H9 (cell line): ENCODE results near the gene HAUS2. TPM values are rescaled to one million over a fixed set of nuclear protein-coding genes. Genes with fewer than 3 reads are reported as not detected.
A peak's percentile ranks its signal among the peaks of the same experiment; 100 is the strongest.

Source experiments
- DNase-seq: peaks from one replicate; pipeline ENCODE4 v3.0.0-alpha.2; 2017
- H2AFZ ChIP-seq: one replicate; pipeline ENCODE4 v1.6.1; 2013; ENCODE audit warnings: mild to moderate bottlenecking, low read length, control low read depth, moderate library complexity
- H2AK5ac ChIP-seq: 2 replicates; pipeline ENCODE4 v1.6.1; 2013; ENCODE audit warnings: low read length, control low read depth, mixed read lengths; ENCODE audit not compliant: insufficient read length
- H2BK120ac ChIP-seq: one replicate; pipeline ENCODE4 v1.6.1; 2013; ENCODE audit warnings: low read depth, mild to moderate bottlenecking, low read length, control low read depth, inconsistent platforms; ENCODE audit not compliant: poor library complexity, severe bottlenecking
- H2BK12ac ChIP-seq: 2 replicates; pipeline ENCODE4 v1.6.1; 2013; ENCODE audit warnings: low read length, control low read depth, mixed read lengths, low read depth; ENCODE audit not compliant: insufficient read length
- H2BK15ac ChIP-seq: 2 replicates; pipeline ENCODE4 v1.6.1; 2013; ENCODE audit warnings: low read depth, low read length, control low read depth
- H2BK20ac ChIP-seq: one replicate; pipeline ENCODE4 v1.6.1; 2013; ENCODE audit warnings: low read depth, mild to moderate bottlenecking, low read length, control low read depth, inconsistent platforms; ENCODE audit not compliant: poor library complexity, severe bottlenecking
- H2BK5ac ChIP-seq: 2 replicates; pipeline ENCODE4 v1.6.1; 2013; ENCODE audit warnings: low read length, control low read depth, mixed read lengths; ENCODE audit not compliant: insufficient read length
- H3K14ac ChIP-seq: 2 replicates; pipeline ENCODE4 v1.6.1; 2013; ENCODE audit warnings: low read length, control low read depth; ENCODE audit not compliant: insufficient read depth
- H3K18ac ChIP-seq: 2 replicates; pipeline ENCODE4 v1.6.1; 2013; ENCODE audit warnings: low read depth, mild to moderate bottlenecking, mixed read lengths, low read length, control low read depth; ENCODE audit not compliant: insufficient read length
- H3K23ac ChIP-seq: 2 replicates; pipeline ENCODE4 v1.6.1; 2013; ENCODE audit warnings: low read length, control low read depth, mixed read lengths, low read depth; ENCODE audit not compliant: insufficient read length
- H3K23me2 ChIP-seq: 2 replicates; pipeline ENCODE4 v1.6.1; 2013; ENCODE audit warnings: low read depth, mild to moderate bottlenecking, mixed read lengths, low read length, control low read depth; ENCODE audit not compliant: insufficient read length, poor library complexity, severe bottlenecking
- H3K27ac ChIP-seq: 2 replicates; pipeline ENCODE4 v1.5.1; 2013; ENCODE audit warnings: low read length, control low read depth, mixed read lengths, low read depth; ENCODE audit not compliant: insufficient read length
- H3K27me3 ChIP-seq: 2 replicates; pipeline ENCODE4 v1.6.1; 2013; ENCODE audit warnings: low read length, control low read depth, inconsistent platforms; ENCODE audit not compliant: insufficient read depth
- H3K4ac ChIP-seq: 2 replicates; pipeline ENCODE4 v1.6.1; 2013; ENCODE audit warnings: low read depth, mild to moderate bottlenecking, control low read depth, inconsistent platforms, low read length, moderate library complexity
- H3K4me1 ChIP-seq: 2 replicates; pipeline ENCODE4 v1.6.1; 2013; ENCODE audit warnings: low read length, control low read depth, inconsistent platforms; ENCODE audit not compliant: insufficient read depth
- H3K4me2 ChIP-seq: 2 replicates; pipeline ENCODE4 v1.6.1; 2013; ENCODE audit warnings: low read length, control low read depth, mixed read lengths; ENCODE audit not compliant: insufficient read length, insufficient read depth
- H3K56ac ChIP-seq: 2 replicates; pipeline ENCODE4 v1.6.1; 2013; ENCODE audit warnings: low read depth, mild to moderate bottlenecking, mixed read lengths, low read length, control low read depth; ENCODE audit not compliant: insufficient read length
- H3K79me1 ChIP-seq: 2 replicates; pipeline ENCODE4 v1.6.1; 2013; ENCODE audit warnings: low read depth, mild to moderate bottlenecking, moderate library complexity, low read length, control low read depth, inconsistent platforms; ENCODE audit not compliant: insufficient read depth, poor library complexity, severe bottlenecking
- H3K79me2 ChIP-seq: 2 replicates; pipeline ENCODE4 v1.6.1; 2013; ENCODE audit warnings: low read length, control low read depth, inconsistent platforms; ENCODE audit not compliant: insufficient read depth
- H3K9ac ChIP-seq: 2 replicates; pipeline ENCODE4 v1.6.1; 2013; ENCODE audit warnings: low read length, control low read depth, mixed read lengths; ENCODE audit not compliant: insufficient read length; ENCODE audit errors: extremely low read depth
- H3K9me3 ChIP-seq: one replicate; pipeline ENCODE4 v1.6.1; 2013; ENCODE audit warnings: low read depth, low read length, inconsistent platforms; ENCODE audit not compliant: control insufficient read depth
- H3T11ph ChIP-seq: one replicate; pipeline ENCODE4 v1.6.1; 2013; ENCODE audit warnings: mild to moderate bottlenecking, low read length, control low read depth, inconsistent platforms
- H4K20me1 ChIP-seq: one replicate; pipeline ENCODE4 v1.6.1; 2013; ENCODE audit not compliant: control insufficient read depth, insufficient read length, insufficient read depth
- H4K5ac ChIP-seq: 2 replicates; pipeline ENCODE4 v1.6.1; 2013; ENCODE audit warnings: low read depth, mild to moderate bottlenecking, mixed read lengths, low read length, control low read depth; ENCODE audit not compliant: insufficient read length
- H4K8ac ChIP-seq: replicated peaks from 2 replicates; pipeline ENCODE4 v1.6.1; 2013; ENCODE audit warnings: low read length, control low read depth, mixed read lengths, low read depth; ENCODE audit not compliant: insufficient read length
- H4K91ac ChIP-seq: 2 replicates; pipeline ENCODE4 v1.6.1; 2013; ENCODE audit warnings: low read depth, mild to moderate bottlenecking, moderate library complexity, mixed read lengths, low read length, control low read depth; ENCODE audit not compliant: insufficient read length
- H3K27ac Mint-ChIP-seq, 3 experiments: 2 replicates in 2 of 3; 3 replicates in 1 of 3; pipeline ENCODE4 v1.8.0; 2020 to 2021; ENCODE audit warnings: mixed read lengths in 3 of 3, mild to moderate bottlenecking in 1 of 3, moderate library complexity in 1 of 3
- H3K27me3 Mint-ChIP-seq: 2 replicates; pipeline ENCODE4 v1.8.0; 2021; ENCODE audit warnings: low read depth, mild to moderate bottlenecking, moderate library complexity, mixed read lengths
- H3K36me3 Mint-ChIP-seq, 3 experiments: 2 replicates in 2 of 3; 3 replicates in 1 of 3; pipeline ENCODE4 v1.8.0; 2020 to 2021; ENCODE audit warnings: low read depth in 3 of 3, mixed read lengths in 3 of 3; ENCODE audit not compliant: insufficient read depth in 1 of 3
- H3K4me1 Mint-ChIP-seq, 2 experiments: 2 replicates each; pipeline ENCODE4 v1.8.0; 2020; ENCODE audit warnings: mixed read lengths in 2 of 2
- H3K4me3 Mint-ChIP-seq, 2 experiments: 2 replicates in 1 of 2; 3 replicates in 1 of 2; pipeline ENCODE4 v1.8.0; 2020 to 2021; ENCODE audit warnings: mild to moderate bottlenecking in 2 of 2, mixed read lengths in 2 of 2, moderate library complexity in 1 of 2
- H3K9me3 Mint-ChIP-seq, 2 experiments: 2 replicates in 1 of 2; 3 replicates in 1 of 2; pipeline ENCODE4 v1.8.0; 2020; ENCODE audit warnings: mild to moderate bottlenecking in 2 of 2, mixed read lengths in 2 of 2, moderate library complexity in 1 of 2
- WGBS: extraction: QIAGEN DNeasy Blood & Tissue Kit; methylation state at CpG from one replicate; pipeline ENCODE4 v1.1.7; 2013; ENCODE audit warnings: missing lambda C conversion rate, low lambda C conversion rate, mixed read lengths; ENCODE audit not compliant: insufficient read length; ENCODE audit errors: extremely low coverage; 5-methylcytosine and 5-hydroxymethylcytosine counted together
- total RNA-seq: library from RNA; stranded (reverse); gene quantifications from 2 replicates; pipeline ENCODE4 v1.2.1, GENCODE V29; 2021
- TF ChIP-seq, protein P1 (sequence below): fragments of 200-600 bp; sonication (generic); conservative IDR thresholded peaks from 3 replicates; pipeline ENCODE4 v1.8.0; 2021; ENCODE audit warnings: antibody characterized with exemption, mild to moderate bottlenecking

Gene HAUS2
- total RNA-seq, 1 experiment from 2014 or later, result 42.5 TPM

- Histone ChIP-seq H2AK5ac (no peak overlapping the region), H3T11ph (no peak overlapping the region), H3K14ac (no peak overlapping the region), H2BK5ac (no peak overlapping the region), H2BK12ac (no peak overlapping the region), H3K9ac (no peak overlapping the region), H2AFZ (no peak overlapping the region), H3K4me1 (no peaks in the 10 kb centered on the region), H4K91ac (no peak overlapping the region), H4K5ac (no peak overlapping the region), H3K23ac (no peak overlapping the region), H3K23me2 (no peaks in the 10 kb centered on the region), H2BK120ac (no peak overlapping the region), H3K27ac (no peak overlapping the region), H4K20me1 (no peaks in the 10 kb centered on the region), H3K4me2 (no peak overlapping the region), H3K56ac (no peak overlapping the region), H3K4ac (no peak overlapping the region), H3K18ac (no peak overlapping the region), H3K79me2 (no peaks in the 10 kb centered on the region), H3K27me3 (no peaks in the 10 kb centered on the region), H2BK20ac (no peak overlapping the region), H4K8ac (no peak overlapping the region), H3K79me1 (no peaks in the 10 kb centered on the region), H2BK15ac (no peak overlapping the region), H3K9me3 (no peaks in the 10 kb centered on the region)
- no peaks in the 10 kb centered on the region for H3K27me3 Mint-ChIP-seq
- peaks cover 0 to 3% (median 0%) of the 10 kb centered on the region in 3 experiments; a peak in 1 of 7 replicates for H3K36me3 Mint-ChIP-seq
- no CpG with 5 or more reads among the region's 4 CpGs for WGBS
- TF ChIP-seq, protein P1, sequence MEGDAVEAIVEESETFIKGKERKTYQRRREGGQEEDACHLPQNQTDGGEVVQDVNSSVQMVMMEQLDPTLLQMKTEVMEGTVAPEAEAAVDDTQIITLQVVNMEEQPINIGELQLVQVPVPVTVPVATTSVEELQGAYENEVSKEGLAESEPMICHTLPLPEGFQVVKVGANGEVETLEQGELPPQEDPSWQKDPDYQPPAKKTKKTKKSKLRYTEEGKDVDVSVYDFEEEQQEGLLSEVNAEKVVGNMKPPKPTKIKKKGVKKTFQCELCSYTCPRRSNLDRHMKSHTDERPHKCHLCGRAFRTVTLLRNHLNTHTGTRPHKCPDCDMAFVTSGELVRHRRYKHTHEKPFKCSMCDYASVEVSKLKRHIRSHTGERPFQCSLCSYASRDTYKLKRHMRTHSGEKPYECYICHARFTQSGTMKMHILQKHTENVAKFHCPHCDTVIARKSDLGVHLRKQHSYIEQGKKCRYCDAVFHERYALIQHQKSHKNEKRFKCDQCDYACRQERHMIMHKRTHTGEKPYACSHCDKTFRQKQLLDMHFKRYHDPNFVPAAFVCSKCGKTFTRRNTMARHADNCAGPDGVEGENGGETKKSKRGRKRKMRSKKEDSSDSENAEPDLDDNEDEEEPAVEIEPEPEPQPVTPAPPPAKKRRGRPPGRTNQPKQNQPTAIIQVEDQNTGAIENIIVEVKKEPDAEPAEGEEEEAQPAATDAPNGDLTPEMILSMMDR, result no peak
- H3K4me3 Mint-ChIP-seq, result no peak overlapping the region
- DNase-seq, result no peak
- peaks cover 3 to 5% of the 10 kb centered on the region in 2 experiments; a peak in 2 of 4 replicates for H3K4me1 Mint-ChIP-seq
- peaks cover 0 to 2% of the 10 kb centered on the region in 2 experiments; a peak in 2 of 5 replicates for H3K9me3 Mint-ChIP-seq
- 0 out of 7 replicates have a peak overlapping the region, but pooled peaks of 2 of the 3 experiments have one; percentile 32 to 62 for H3K27ac Mint-ChIP-seq
Observed at GRCh38 chr15:42608110-42608531, 59.5 kb downstream of the HAUS2 start.
